A673 (cell line): ENCODE results near the gene OR52E6. TPM values are rescaled to one million over a fixed set of nuclear protein-coding genes. Genes with fewer than 3 reads are reported as not detected.

Source experiments
- BruUV-seq: library from RNA; stranded (reverse); fragments of 400-500 nt; replicated peaks from 2 replicates; lab custom pipeline; 2021; lab: Mats Ljungman, UMichigan
- CTCF ChIA-PET: fragments of 300-600 bp; sonication (Branson Sonifier 250); formaldehyde crosslinking; loops from one replicate; lab custom pipeline; 2022; ENCODE audit warnings: antibody characterized with exemption; lab: Charles Lee
- POLR2A ChIA-PET: fragments of 300-600 bp; sonication (Branson Sonifier 250); formaldehyde crosslinking; loops from one replicate; lab custom pipeline; 2022; ENCODE audit warnings: antibody characterized with exemption; ENCODE audit not compliant: low non-redundant PET; lab: Charles Lee
- DNase-seq: peaks from one replicate; pipeline ENCODE4 v3.0.0-alpha.2; 2015; ENCODE audit warnings: low spot score
- H3K27ac ChIP-seq: fragments of 200-600 bp; sonication (generic); 2 replicates; pipeline ENCODE4 v1.5.1; 2016; ENCODE audit warnings: mixed run types, low read depth, mild to moderate bottlenecking, mixed read lengths, antibody characterized with exemption, low read length; ENCODE audit not compliant: poor library complexity, severe bottlenecking
- H3K27me3 ChIP-seq: fragments of 200-600 bp; sonication (generic); replicated peaks from 2 replicates; pipeline ENCODE4 v1.6.1; 2017; ENCODE audit warnings: mixed run types, low read depth, mild to moderate bottlenecking, mixed read lengths, antibody characterized with exemption, low read length; ENCODE audit not compliant: insufficient read depth, poor library complexity
- H3K36me3 ChIP-seq: fragments of 200-600 bp; sonication (generic); 2 replicates; pipeline ENCODE4 v1.6.1; 2016; ENCODE audit warnings: mixed run types, mild to moderate bottlenecking, mixed read lengths, antibody characterized with exemption, low read length; ENCODE audit not compliant: insufficient read depth, poor library complexity, severe bottlenecking
- H3K4me1 ChIP-seq: fragments of 200-600 bp; sonication (generic); 2 replicates; pipeline ENCODE4 v1.6.1; 2017; ENCODE audit warnings: mixed run types, mild to moderate bottlenecking, mixed read lengths, antibody characterized with exemption, low read length; ENCODE audit not compliant: insufficient read depth, poor library complexity, severe bottlenecking
- H3K4me3 ChIP-seq: fragments of 200-600 bp; sonication (generic); 2 replicates; pipeline ENCODE4 v1.5.1; 2016; ENCODE audit warnings: low read depth, mixed run types, mild to moderate bottlenecking, mixed read lengths, low read length; ENCODE audit not compliant: poor library complexity, severe bottlenecking
- H3K9me3 ChIP-seq: fragments of 200-600 bp; sonication (generic); 2 replicates; pipeline ENCODE4 v1.6.1; 2016; ENCODE audit warnings: mixed run types, low read depth, mild to moderate bottlenecking, mixed read lengths, antibody characterized with exemption, low read length; ENCODE audit not compliant: poor library complexity, severe bottlenecking
- EZH2 ChIP-seq: fragments of 200-600 bp; sonication (generic); IDR thresholded peaks from 2 replicates; pipeline ENCODE4 v1.6.1; 2017; ENCODE audit warnings: borderline replicate concordance, low read depth, mild to moderate bottlenecking, mixed read lengths, antibody characterized with exemption, low read length; ENCODE audit not compliant: poor library complexity, severe bottlenecking
- intact Hi-C: fragments of 100-400 bp; cut with micrococcal nuclease; formaldehyde crosslinking; loops from one replicate; pipeline ENCODE4 v1.10.0; 2022; ENCODE audit not compliant: unreplicated experiment
- total RNA-seq: library from RNA; stranded (reverse); gene quantifications from 2 replicates; pipeline ENCODE4 v1.2.3, GENCODE V29; 2021
- TF ChIP-seq, protein P1 (sequence below): fragments of 300-800, 200-600 bp; sonication (generic); conservative IDR thresholded peaks from 2 replicates; pipeline ENCODE4 v1.5.1; 2017; ENCODE audit warnings: low read depth, mild to moderate bottlenecking, antibody characterized with exemption, low read length, moderate library complexity, mixed read lengths

OR52E6 gene
- total RNA-seq, 1 experiment from 2014 or later: not detected

DNA sequence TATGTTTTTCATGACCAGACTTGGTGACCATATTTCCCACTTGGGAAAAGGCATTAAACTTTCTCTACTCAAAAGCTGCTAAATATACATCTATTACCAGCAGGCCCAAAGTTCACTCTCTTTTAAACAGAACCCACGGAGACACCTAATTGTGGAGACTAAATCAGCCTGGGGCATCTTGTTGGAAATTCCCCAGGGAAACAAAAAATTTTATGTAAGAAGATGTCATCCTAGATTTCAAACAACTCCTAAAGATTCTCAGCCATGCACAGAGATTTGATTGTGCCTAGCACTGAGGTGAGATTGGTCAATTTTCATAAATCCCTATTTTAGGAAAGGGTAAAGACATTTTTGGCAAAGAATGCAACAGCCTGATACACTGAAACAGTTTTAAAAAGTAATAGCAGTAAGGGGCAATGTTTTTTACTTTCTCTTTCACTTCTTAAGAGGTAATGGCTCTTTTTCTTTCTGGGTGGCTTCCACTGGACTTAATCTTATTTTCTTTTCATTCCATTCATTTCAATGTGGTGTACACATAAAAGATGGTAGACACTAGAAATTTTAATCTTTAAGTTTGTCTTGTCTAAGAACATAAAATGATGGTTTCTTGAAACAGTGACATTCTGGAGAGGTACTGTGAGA, 23.3 kb downstream of the OR52E6 start:
- no peaks in the 10 kb centered on the region for H3K36me3 ChIP-seq
- intact Hi-C loops: no loop called here
- no peak overlapping the region for H3K4me3 ChIP-seq
- CTCF ChIA-PET: no interaction called here
- POLR2A ChIA-PET: no interaction called here
- H3K4me1 ChIP-seq: no peaks in the 10 kb centered on the region
- H3K9me3 ChIP-seq: no peaks in the 10 kb centered on the region
- no peak for TF ChIP-seq EZH2
- TF ChIP-seq, protein P1, sequence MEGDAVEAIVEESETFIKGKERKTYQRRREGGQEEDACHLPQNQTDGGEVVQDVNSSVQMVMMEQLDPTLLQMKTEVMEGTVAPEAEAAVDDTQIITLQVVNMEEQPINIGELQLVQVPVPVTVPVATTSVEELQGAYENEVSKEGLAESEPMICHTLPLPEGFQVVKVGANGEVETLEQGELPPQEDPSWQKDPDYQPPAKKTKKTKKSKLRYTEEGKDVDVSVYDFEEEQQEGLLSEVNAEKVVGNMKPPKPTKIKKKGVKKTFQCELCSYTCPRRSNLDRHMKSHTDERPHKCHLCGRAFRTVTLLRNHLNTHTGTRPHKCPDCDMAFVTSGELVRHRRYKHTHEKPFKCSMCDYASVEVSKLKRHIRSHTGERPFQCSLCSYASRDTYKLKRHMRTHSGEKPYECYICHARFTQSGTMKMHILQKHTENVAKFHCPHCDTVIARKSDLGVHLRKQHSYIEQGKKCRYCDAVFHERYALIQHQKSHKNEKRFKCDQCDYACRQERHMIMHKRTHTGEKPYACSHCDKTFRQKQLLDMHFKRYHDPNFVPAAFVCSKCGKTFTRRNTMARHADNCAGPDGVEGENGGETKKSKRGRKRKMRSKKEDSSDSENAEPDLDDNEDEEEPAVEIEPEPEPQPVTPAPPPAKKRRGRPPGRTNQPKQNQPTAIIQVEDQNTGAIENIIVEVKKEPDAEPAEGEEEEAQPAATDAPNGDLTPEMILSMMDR: no peak
- H3K27me3 ChIP-seq: no peaks in the 10 kb centered on the region
- no peak for DNase-seq
- no peak overlapping the region for H3K27ac ChIP-seq
- BruUV-seq: no TSS peak

DNA sequence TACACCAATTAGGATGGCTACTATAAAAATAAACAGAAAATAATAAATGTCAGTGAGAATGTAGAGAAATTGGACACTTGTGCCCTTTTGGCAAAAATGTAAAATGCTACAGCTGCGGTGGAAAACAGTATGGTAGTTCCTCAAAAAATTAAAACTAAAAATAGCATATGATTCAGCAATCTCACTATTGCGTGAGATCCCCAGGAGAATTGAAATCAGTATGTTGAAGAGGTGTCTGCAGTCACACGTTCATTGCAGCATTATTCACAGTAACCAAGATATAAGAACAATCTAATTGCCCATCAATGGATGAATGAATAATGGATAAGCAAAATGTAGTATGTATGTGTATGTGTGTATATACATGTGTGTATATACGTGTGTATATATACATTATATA, 26.2 kb downstream of the OR52E6 start:
- POLR2A ChIA-PET: no interaction called here
- DNase-seq: no peak
- Histone ChIP-seq H3K9me3 (no peaks in the 10 kb centered on the region), H3K27me3 (no peaks in the 10 kb centered on the region), H3K27ac (no peak overlapping the region), H3K4me1 (no peaks in the 10 kb centered on the region), H3K4me3 (no peak overlapping the region), H3K36me3 (no peaks in the 10 kb centered on the region)
- intact Hi-C loops: no loop called here
- CTCF ChIA-PET: no interaction called here
- TF ChIP-seq EZH2: no peak
- TF ChIP-seq, protein P1: no peak
- BruUV-seq: no TSS peak

DNA sequence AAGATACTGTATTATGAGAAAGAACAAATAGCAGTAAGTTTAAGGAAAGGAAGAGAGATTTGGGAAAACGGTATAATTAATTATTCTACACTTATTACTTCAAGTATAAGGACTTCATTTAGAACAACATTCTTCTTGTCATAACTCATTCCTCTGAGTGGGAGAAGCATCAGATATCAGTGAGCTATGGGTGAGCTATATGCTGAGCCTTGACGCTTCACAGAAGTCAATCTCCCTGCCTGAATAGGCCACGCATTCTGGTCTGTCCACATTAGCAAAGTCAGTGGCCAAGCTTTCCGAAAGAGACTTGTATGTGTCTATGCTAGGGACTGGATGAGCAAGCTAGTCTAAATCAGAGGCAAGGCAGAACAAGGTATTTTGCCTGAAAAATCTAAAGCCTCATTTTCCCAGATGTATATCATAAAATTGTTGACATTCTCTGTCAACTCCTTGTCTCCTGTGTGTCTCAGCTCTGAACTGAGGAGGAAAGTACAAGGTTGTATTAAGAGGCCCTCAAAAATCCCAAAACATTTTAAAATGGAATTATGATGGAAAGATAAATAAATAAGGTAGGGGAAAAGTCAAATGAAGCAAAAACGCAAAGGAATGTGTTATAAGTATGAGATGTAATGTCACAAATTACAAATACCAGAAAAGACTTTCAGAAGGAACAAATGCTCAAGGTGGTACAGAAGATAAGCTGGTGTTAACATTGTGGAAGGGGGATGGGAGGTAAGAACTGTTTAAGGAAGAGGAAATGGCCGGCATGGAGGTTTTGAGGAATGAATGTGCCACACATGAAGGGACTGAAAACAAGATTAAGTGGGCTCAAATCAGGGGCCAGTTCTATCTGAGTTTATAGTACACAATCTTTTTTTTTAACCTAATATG, 31.5 kb downstream of the OR52E6 start:
- ChIA-PET POLR2A (interaction anchor here (0.5 kb wide), 1 partner anchor 30 kb away, joined by 6 read pairs; no protein-coding TSS in a partner anchor), CTCF (no interaction called here)
- Histone ChIP-seq H3K4me1 (no peaks in the 10 kb centered on the region), H3K27me3 (peaks cover 8% of the 10 kb centered on the region), H3K9me3 (no peaks in the 10 kb centered on the region), H3K36me3 (no peaks in the 10 kb centered on the region), H3K27ac (no peak overlapping the region), H3K4me3 (no peak overlapping the region)
- TF ChIP-seq, protein P1: no peak
- no peak for TF ChIP-seq EZH2
- DNase-seq: no peak
- no TSS peak for BruUV-seq
- intact Hi-C loops: loop anchor here (2.0 kb wide), 1 partner anchor 1173 kb away; the partner anchor contains the start of gene OR51D1
